GM12873 (cell line): Measurements from ENCODE around the gene DUSP8.

Experiments
- TF ChIP-seq, protein P1 (sequence below): IDR thresholded peaks from 2 replicates; pipeline ENCODE4 v1.5.1; 2012; ENCODE audit warnings: low read depth, mild to moderate bottlenecking, moderate library complexity, low read length, control low read depth; ENCODE audit not compliant: insufficient read depth; ENCODE audit errors: missing control alignments

DUSP8 gene

DNA sequence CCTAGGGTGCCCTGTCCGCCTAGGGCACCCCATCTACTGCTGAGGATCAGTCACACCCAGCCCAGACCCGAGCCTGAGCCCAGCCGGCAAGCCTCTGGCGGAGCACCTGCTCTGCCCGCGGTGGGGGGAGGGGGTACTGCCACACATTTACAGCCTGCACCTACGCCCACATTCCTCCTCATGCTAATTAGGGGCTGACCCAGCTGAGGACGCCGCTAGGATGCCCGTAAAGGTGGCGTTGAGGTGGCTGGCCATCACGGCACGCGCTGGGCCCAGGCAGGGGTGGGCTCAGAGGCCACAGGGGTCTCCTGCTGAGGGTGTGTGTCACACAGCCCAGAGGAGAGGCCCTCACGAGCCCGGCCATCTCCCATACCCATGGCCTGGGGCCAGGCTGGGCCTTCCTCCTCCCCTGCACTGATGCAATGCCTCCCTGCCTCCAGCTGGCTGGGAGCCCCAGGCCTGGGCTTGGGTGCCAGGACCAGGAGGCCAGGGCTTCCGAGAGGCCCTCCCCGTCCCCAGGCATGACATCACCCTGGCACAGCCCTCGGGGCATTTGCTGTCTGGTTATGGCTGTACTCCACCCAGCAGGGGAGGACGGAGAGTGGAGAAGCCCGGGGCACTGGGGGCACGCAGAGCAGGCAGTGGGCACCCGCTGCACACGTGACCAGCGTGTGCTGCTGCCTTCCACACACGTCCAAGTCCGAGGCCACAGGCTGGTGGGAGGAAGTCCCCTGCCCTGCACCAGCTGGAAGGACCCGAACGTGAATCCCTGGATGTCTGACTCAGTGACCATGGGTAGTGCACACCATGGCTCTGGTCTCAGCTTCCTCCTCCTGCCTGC lies 12.7 kb downstream of the DUSP8 start:
- TF ChIP-seq, protein P1, sequence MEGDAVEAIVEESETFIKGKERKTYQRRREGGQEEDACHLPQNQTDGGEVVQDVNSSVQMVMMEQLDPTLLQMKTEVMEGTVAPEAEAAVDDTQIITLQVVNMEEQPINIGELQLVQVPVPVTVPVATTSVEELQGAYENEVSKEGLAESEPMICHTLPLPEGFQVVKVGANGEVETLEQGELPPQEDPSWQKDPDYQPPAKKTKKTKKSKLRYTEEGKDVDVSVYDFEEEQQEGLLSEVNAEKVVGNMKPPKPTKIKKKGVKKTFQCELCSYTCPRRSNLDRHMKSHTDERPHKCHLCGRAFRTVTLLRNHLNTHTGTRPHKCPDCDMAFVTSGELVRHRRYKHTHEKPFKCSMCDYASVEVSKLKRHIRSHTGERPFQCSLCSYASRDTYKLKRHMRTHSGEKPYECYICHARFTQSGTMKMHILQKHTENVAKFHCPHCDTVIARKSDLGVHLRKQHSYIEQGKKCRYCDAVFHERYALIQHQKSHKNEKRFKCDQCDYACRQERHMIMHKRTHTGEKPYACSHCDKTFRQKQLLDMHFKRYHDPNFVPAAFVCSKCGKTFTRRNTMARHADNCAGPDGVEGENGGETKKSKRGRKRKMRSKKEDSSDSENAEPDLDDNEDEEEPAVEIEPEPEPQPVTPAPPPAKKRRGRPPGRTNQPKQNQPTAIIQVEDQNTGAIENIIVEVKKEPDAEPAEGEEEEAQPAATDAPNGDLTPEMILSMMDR = no peak

DNA sequence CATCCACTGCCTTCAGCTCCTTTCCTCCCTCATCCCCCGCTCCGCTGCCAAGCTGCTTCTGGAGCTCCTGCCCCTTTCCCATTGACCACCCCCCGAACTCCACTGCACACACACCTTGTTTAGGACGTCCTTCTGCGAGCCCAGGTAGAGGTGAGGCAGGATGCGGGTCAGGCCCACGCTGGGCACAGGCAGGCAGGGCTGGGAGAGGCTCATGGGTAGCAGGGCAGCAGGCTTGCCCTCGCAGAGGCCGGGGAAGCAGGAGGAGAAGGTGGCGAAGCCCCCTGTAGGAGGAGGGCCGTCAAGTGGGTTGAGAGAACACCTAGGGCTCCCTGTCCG lies 13.3 kb downstream of the DUSP8 start:
- TF ChIP-seq, protein P1 = no peak

DNA sequence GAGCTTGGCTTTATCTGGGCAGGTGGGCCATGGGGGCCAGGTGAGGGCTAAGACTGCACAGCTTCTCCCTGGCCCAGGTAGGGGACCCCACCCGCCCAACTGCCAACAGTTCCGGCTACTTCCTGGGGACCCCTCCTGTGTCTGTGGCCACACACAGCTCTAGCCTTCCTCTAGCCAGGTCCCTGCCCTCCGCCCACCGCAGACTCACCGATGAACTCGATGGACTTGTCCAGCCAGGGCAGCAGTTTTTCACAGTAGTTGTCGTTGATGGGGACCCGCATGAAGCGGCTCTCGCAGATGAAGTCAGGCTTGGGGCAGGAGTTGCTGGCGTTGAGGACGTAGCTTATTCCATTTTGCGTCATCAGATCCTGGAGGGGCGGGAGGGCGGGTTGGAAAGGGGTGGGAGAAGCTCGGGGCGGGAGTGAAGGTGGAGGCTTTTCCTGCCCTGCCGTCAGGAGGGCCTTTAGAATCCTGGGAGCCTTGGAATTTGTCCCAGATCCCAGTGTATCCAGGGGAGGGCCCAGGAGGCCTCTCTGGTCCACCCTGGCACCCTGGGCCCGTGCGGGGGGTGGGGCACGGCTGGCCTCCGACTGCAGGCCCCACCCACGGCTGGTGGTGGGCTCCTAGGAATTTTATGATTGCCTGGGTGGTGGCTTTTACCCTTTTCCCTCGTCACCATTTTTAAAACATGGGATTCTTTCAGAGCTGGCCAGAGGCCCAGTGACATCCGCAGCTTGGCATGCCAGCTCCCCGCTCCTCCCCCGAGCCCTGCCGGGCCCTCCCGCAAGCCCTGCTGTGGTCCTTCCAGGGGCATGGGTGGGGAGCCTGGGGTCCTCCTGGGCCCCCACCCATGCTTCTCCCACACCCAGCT lies 13.9 kb downstream of the DUSP8 start:
- TF ChIP-seq, protein P1 = no peak

GRCh38 chr11:1557051-1557884 lies 14.8 kb downstream of the DUSP8 start:
- TF ChIP-seq, protein P1 = no peak

DNA sequence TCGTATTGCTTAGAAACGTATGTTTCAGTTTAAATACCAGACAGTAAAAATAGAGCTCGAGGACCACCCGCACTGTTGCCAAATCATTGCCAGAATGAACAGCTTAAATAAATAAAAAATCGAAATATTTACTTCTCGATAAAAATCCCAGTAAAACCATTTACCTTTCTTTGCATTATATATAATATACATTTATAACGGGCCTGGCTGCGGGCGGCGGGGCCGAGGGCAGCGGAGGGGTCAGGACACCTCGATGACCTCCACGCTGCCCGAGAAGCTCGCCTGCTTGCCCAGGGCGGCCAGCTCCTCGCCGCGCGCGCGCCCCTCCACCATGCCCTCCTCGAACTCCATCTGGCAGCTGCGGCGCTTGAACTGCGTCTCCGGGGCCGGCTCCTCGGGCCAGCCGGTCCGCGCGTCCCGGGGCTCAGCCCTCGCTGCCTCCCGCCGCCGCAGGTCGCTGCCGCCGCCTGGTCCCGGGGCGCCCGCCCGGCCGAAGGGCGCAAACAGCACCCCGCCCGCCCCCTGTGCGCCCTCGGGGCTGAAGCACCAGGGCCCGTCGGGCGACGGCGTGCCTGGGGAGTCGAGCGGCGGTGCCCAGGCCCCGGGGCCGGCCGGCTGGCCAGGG lies 15.7 kb downstream of the DUSP8 start:
- TF ChIP-seq, protein P1 = no peak

- TF ChIP-seq, protein P1 = no peak
Measured at GRCh38 chr11:1555713-1556153, 16.3 kb downstream of the DUSP8 start.
